ENCODE data around the gene ANKRD29. TPM values are rescaled to one million over a fixed set of nuclear protein-coding genes. Genes with fewer than 3 reads are reported as not detected.
A peak's percentile ranks its signal among the peaks of the same experiment; 100 is the strongest.

The ANKRD29 gene
- not detected for total RNA-seq (ENCODE audit: unreplicated experiment)
- long read RNA-seq: 0 reads

- H3K27ac Mint-ChIP-seq (ENCODE audit: unreplicated experiment): no peak within 1 kb of the TSS
- peaks cover 14% of the 10 kb centered on the region for H3K27me3 Mint-ChIP-seq (ENCODE audit: unreplicated experiment)
- H3K4me3 Mint-ChIP-seq (ENCODE audit: unreplicated experiment): peak within 1 kb of the TSS; percentile 94
- peaks cover 2% of the 10 kb centered on the region for H3K4me1 Mint-ChIP-seq (ENCODE audit: low read depth, unreplicated experiment)
- peaks cover 5% of the 10 kb centered on the region for H3K36me3 Mint-ChIP-seq (ENCODE audit: unreplicated experiment)
- no peak for TF ChIP-seq CTCF (IDR thresholded peaks at IDR 0.05; ENCODE audit: partially characterized antibody, unreplicated experiment)
- peaks cover 2% of the 10 kb centered on the region for H3K9me3 Mint-ChIP-seq (ENCODE audit: unreplicated experiment)
- DNase-seq: peak; percentile 44
These were observed at the start of gene ANKRD29 for GRCh38 chr18:23662309-23663263. TSS of gene ANKRD29 (minus strand) at chr18:23662911. CDS start at chr18:23662730, 181 bp downstream.

- no peak for TF ChIP-seq CTCF (IDR thresholded peaks at IDR 0.05; ENCODE audit: partially characterized antibody, unreplicated experiment)
- H3K36me3 Mint-ChIP-seq (ENCODE audit: unreplicated experiment): peaks cover 6% of the 10 kb centered on the region
- H3K4me1 Mint-ChIP-seq (ENCODE audit: low read depth, unreplicated experiment): peaks cover 9% of the 10 kb centered on the region
- H3K27ac Mint-ChIP-seq (ENCODE audit: unreplicated experiment): no peak overlapping the region
- H3K27me3 Mint-ChIP-seq (ENCODE audit: unreplicated experiment): no peaks in the 10 kb centered on the region
- no peak for DNase-seq
- no peak overlapping the region for H3K4me3 Mint-ChIP-seq (ENCODE audit: unreplicated experiment)
- no peaks in the 10 kb centered on the region for H3K9me3 Mint-ChIP-seq (ENCODE audit: unreplicated experiment)
These were observed 49.7 kb upstream of the ANKRD29 start for GRCh38 chr18:23712445-23712844.

- H3K4me3 Mint-ChIP-seq (ENCODE audit: unreplicated experiment): no peak overlapping the region
- no peak for TF ChIP-seq CTCF (IDR thresholded peaks at IDR 0.05; ENCODE audit: partially characterized antibody, unreplicated experiment)
- H3K4me1 Mint-ChIP-seq (ENCODE audit: low read depth, unreplicated experiment): peaks cover 7% of the 10 kb centered on the region
- peaks cover 6% of the 10 kb centered on the region for H3K36me3 Mint-ChIP-seq (ENCODE audit: unreplicated experiment)
- peaks cover 2% of the 10 kb centered on the region for H3K9me3 Mint-ChIP-seq (ENCODE audit: unreplicated experiment)
- H3K27ac Mint-ChIP-seq (ENCODE audit: unreplicated experiment): no peak overlapping the region
- DNase-seq: no peak
- H3K27me3 Mint-ChIP-seq (ENCODE audit: unreplicated experiment): no peaks in the 10 kb centered on the region
These were observed 48.7 kb upstream of the ANKRD29 start for GRCh38 chr18:23711426-23711825.

- peaks cover 6% of the 10 kb centered on the region for H3K4me1 Mint-ChIP-seq (ENCODE audit: low read depth, unreplicated experiment)
- no peaks in the 10 kb centered on the region for H3K27me3 Mint-ChIP-seq (ENCODE audit: unreplicated experiment)
- peaks cover 6% of the 10 kb centered on the region for H3K36me3 Mint-ChIP-seq (ENCODE audit: unreplicated experiment)
- H3K9me3 Mint-ChIP-seq (ENCODE audit: unreplicated experiment): peaks cover 2% of the 10 kb centered on the region
- no peak for TF ChIP-seq CTCF (IDR thresholded peaks at IDR 0.05; ENCODE audit: partially characterized antibody, unreplicated experiment)
- DNase-seq: no peak
- H3K4me3 Mint-ChIP-seq (ENCODE audit: unreplicated experiment): no peak overlapping the region
- no peak overlapping the region for H3K27ac Mint-ChIP-seq (ENCODE audit: unreplicated experiment)
These were observed 48.2 kb upstream of the ANKRD29 start for GRCh38 chr18:23710946-23711345.

GRCh38 chr18:23710068-23710527, 47.4 kb upstream of the ANKRD29 start:
- Mint-ChIP-seq H3K36me3 (ENCODE audit: unreplicated experiment) (peaks cover 6% of the 10 kb centered on the region), H3K9me3 (ENCODE audit: unreplicated experiment) (peaks cover 2% of the 10 kb centered on the region), H3K27ac (ENCODE audit: unreplicated experiment) (no peak overlapping the region), H3K27me3 (ENCODE audit: unreplicated experiment) (no peaks in the 10 kb centered on the region), H3K4me1 (ENCODE audit: low read depth, unreplicated experiment) (peaks cover under 1% of the 10 kb centered on the region), H3K4me3 (ENCODE audit: unreplicated experiment) (no peak overlapping the region)
- no peak for TF ChIP-seq CTCF (IDR thresholded peaks at IDR 0.05; ENCODE audit: partially characterized antibody, unreplicated experiment)
- no peak for DNase-seq
